K562 (cell line): ENCODE measurements around the gene ARL6IP4. TPM values are rescaled to one million over a fixed set of nuclear protein-coding genes. Genes with fewer than 3 reads are reported as not detected.

Experiments
- ZBTB8A ChIP-seq: fragments of 450-650 bp; IDR thresholded peaks from 2 replicates; pipeline ENCODE4 v1.6.1; 2018; ENCODE audit warnings: mild to moderate bottlenecking, moderate library complexity; ENCODE audit not compliant: partially characterized antibody
- ZC3H11A ChIP-seq: IDR thresholded peaks from 2 replicates; pipeline ENCODE4 v1.6.1; 2012; ENCODE audit warnings: low read depth, low read length, improper control_type of control experiment
- polyA plus RNA-seq, 8 experiments: library from polyadenylated mRNA; depleted of rRNA in 4 of 8; stranded (reverse) in 5 of 8; unstranded in 3 of 8; fragments of >200 nt; fragmentation: Nextera tagmentation in 2 of 8; fragmentation: Illumina TruSeq in 1 of 8; extraction: Ambion mirVana in 2 of 8; extraction: Trizol in 1 of 8; gene quantifications; 2 replicates each; pipeline versions ENCODE4 v1.2.1 to v1.2.3, GENCODE V29; 2011 to 2014; ENCODE audit warnings: inconsistent platforms in 1 of 8, missing spikeins in 1 of 8
- total RNA-seq, 7 experiments: library from RNA; depleted of rRNA in 6 of 7; stranded (reverse); fragments of >200 nt in 6 of 7; fragmentation: Illumina TruSeq in 2 of 7; extraction: Trizol in 2 of 7; gene quantifications; 2 replicates each; pipeline versions ENCODE4 v1.2.1 to v1.2.3, GENCODE V29; 2011 to 2021; ENCODE audit warnings: low replicate concordance in 1 of 7
- TF ChIP-seq, protein P1 (sequence below): fragments of 200-600 bp; sonication (generic); IDR thresholded peaks from one replicate; pipeline ENCODE4 v1.6.1; 2012; ENCODE audit warnings: mild to moderate bottlenecking, low read depth, low read length, inconsistent platforms
- TF ChIP-seq, protein P2 (sequence below): fragments of 450-650 bp; IDR thresholded peaks from 2 replicates; pipeline ENCODE4 v1.6.1; 2016; ENCODE audit warnings: borderline replicate concordance

ARL6IP4 gene
- total and polyA plus RNA-seq, 9 of the 15 experiments (the other 6 are each of a cell fraction or from before 2014, with no cell fraction given): 2.4 to 255 (median 151) TPM

DNA sequence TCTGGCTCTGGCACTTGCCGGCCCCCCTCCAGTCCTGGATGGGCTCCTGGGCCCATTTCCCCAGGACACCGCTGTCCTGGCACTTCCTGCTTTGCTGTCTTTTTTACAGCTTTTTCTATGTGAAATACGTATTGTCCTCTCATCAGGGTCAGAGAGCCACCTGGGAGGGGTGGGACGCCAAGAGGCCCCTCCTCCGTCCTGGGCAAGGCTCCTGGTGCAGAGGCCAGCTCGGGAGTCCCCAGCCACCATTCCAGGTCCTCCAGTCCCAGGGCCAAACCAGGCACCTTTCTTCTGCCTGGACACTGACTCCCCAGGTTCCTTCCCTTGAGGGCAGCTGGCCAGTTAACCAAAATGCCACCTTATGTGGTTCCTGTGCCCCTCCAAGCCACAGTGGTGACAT is 22.8 kb downstream of the ARL6IP4 start (continued):
- TF ChIP-seq, protein P1, sequence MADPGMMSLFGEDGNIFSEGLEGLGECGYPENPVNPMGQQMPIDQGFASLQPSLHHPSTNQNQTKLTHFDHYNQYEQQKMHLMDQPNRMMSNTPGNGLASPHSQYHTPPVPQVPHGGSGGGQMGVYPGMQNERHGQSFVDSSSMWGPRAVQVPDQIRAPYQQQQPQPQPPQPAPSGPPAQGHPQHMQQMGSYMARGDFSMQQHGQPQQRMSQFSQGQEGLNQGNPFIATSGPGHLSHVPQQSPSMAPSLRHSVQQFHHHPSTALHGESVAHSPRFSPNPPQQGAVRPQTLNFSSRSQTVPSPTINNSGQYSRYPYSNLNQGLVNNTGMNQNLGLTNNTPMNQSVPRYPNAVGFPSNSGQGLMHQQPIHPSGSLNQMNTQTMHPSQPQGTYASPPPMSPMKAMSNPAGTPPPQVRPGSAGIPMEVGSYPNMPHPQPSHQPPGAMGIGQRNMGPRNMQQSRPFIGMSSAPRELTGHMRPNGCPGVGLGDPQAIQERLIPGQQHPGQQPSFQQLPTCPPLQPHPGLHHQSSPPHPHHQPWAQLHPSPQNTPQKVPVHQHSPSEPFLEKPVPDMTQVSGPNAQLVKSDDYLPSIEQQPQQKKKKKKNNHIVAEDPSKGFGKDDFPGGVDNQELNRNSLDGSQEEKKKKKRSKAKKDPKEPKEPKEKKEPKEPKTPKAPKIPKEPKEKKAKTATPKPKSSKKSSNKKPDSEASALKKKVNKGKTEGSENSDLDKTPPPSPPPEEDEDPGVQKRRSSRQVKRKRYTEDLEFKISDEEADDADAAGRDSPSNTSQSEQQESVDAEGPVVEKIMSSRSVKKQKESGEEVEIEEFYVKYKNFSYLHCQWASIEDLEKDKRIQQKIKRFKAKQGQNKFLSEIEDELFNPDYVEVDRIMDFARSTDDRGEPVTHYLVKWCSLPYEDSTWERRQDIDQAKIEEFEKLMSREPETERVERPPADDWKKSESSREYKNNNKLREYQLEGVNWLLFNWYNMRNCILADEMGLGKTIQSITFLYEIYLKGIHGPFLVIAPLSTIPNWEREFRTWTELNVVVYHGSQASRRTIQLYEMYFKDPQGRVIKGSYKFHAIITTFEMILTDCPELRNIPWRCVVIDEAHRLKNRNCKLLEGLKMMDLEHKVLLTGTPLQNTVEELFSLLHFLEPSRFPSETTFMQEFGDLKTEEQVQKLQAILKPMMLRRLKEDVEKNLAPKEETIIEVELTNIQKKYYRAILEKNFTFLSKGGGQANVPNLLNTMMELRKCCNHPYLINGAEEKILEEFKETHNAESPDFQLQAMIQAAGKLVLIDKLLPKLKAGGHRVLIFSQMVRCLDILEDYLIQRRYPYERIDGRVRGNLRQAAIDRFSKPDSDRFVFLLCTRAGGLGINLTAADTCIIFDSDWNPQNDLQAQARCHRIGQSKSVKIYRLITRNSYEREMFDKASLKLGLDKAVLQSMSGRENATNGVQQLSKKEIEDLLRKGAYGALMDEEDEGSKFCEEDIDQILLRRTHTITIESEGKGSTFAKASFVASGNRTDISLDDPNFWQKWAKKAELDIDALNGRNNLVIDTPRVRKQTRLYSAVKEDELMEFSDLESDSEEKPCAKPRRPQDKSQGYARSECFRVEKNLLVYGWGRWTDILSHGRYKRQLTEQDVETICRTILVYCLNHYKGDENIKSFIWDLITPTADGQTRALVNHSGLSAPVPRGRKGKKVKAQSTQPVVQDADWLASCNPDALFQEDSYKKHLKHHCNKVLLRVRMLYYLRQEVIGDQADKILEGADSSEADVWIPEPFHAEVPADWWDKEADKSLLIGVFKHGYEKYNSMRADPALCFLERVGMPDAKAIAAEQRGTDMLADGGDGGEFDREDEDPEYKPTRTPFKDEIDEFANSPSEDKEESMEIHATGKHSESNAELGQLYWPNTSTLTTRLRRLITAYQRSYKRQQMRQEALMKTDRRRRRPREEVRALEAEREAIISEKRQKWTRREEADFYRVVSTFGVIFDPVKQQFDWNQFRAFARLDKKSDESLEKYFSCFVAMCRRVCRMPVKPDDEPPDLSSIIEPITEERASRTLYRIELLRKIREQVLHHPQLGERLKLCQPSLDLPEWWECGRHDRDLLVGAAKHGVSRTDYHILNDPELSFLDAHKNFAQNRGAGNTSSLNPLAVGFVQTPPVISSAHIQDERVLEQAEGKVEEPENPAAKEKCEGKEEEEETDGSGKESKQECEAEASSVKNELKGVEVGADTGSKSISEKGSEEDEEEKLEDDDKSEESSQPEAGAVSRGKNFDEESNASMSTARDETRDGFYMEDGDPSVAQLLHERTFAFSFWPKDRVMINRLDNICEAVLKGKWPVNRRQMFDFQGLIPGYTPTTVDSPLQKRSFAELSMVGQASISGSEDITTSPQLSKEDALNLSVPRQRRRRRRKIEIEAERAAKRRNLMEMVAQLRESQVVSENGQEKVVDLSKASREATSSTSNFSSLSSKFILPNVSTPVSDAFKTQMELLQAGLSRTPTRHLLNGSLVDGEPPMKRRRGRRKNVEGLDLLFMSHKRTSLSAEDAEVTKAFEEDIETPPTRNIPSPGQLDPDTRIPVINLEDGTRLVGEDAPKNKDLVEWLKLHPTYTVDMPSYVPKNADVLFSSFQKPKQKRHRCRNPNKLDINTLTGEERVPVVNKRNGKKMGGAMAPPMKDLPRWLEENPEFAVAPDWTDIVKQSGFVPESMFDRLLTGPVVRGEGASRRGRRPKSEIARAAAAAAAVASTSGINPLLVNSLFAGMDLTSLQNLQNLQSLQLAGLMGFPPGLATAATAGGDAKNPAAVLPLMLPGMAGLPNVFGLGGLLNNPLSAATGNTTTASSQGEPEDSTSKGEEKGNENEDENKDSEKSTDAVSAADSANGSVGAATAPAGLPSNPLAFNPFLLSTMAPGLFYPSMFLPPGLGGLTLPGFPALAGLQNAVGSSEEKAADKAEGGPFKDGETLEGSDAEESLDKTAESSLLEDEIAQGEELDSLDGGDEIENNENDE: no peak
- TF ChIP-seq ZBTB8A (no peak), ZC3H11A (no peak)
- TF ChIP-seq, protein P2, sequence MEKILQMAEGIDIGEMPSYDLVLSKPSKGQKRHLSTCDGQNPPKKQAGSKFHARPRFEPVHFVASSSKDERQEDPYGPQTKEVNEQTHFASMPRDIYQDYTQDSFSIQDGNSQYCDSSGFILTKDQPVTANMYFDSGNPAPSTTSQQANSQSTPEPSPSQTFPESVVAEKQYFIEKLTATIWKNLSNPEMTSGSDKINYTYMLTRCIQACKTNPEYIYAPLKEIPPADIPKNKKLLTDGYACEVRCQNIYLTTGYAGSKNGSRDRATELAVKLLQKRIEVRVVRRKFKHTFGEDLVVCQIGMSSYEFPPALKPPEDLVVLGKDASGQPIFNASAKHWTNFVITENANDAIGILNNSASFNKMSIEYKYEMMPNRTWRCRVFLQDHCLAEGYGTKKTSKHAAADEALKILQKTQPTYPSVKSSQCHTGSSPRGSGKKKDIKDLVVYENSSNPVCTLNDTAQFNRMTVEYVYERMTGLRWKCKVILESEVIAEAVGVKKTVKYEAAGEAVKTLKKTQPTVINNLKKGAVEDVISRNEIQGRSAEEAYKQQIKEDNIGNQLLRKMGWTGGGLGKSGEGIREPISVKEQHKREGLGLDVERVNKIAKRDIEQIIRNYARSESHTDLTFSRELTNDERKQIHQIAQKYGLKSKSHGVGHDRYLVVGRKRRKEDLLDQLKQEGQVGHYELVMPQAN: no peak
